Raji (cell line): Measurements from ENCODE around the gene MEPCE.

Experiments
- POLR2A ChIP-seq: IDR thresholded peaks from 2 replicates; pipeline ENCODE4 v1.6.1; 2011; ENCODE audit warnings: low read depth, low read length, control low read depth; ENCODE audit not compliant: insufficient read depth

Gene MEPCE

GRCh38 chr7:100429637-100430492 is at the start of gene MEPCE:
MEPCE (plus strand) TSS chr7:100429831; CDS start chr7:100430019, 188 bp downstream.
- TF ChIP-seq POLR2A, result peak; percentile 67

- no peak for TF ChIP-seq POLR2A
Measured at GRCh38 chr7:100380196-100380595, 49.4 kb upstream of the MEPCE start.

GRCh38 chr7:100384628-100385294 is 44.9 kb upstream of the MEPCE start:
- TF ChIP-seq POLR2A, result no peak

GRCh38 chr7:100386940-100387339 is 42.7 kb upstream of the MEPCE start:
- TF ChIP-seq POLR2A, result no peak

- TF ChIP-seq POLR2A, result no peak
Measured at GRCh38 chr7:100387695-100388094, 41.9 kb upstream of the MEPCE start.

GRCh38 chr7:100389437-100390088 is 40.1 kb upstream of the MEPCE start:
- no peak for TF ChIP-seq POLR2A

- no peak for TF ChIP-seq POLR2A
Measured at GRCh38 chr7:100390286-100391009, 39.2 kb upstream of the MEPCE start.

- no peak for TF ChIP-seq POLR2A
Measured at GRCh38 chr7:100393233-100393905, 36.3 kb upstream of the MEPCE start.

- TF ChIP-seq POLR2A, result no peak
Measured at GRCh38 chr7:100394077-100394476, 35.6 kb upstream of the MEPCE start.

- TF ChIP-seq POLR2A, result no peak
Measured at GRCh38 chr7:100396421-100396982, 33.1 kb upstream of the MEPCE start.

- no peak for TF ChIP-seq POLR2A
Measured at GRCh38 chr7:100397315-100398081, 32.1 kb upstream of the MEPCE start.

- no peak for TF ChIP-seq POLR2A
Measured at GRCh38 chr7:100398239-100398638, 31.4 kb upstream of the MEPCE start.

GRCh38 chr7:100400041-100400440 is 29.6 kb upstream of the MEPCE start:
- TF ChIP-seq POLR2A, result no peak
